HG03571 (cell line): ENCODE results near the gene RNASE12.

Experiments
- ATAC-seq: cut with Tn5 transposase; IDR thresholded peaks from one replicate; pipeline ENCODE4 v1.9.1; 2021; ENCODE audit not compliant: unreplicated experiment

RNASE12 gene

GRCh38 chr14:20546877-20547276, 44.3 kb downstream of the RNASE12 start:
- ATAC-seq = no peak
